ENCODE results near the gene FLAD1.
A peak's percentile ranks its signal among the peaks of the same experiment; 100 is the strongest.

FLAD1 gene

DNA sequence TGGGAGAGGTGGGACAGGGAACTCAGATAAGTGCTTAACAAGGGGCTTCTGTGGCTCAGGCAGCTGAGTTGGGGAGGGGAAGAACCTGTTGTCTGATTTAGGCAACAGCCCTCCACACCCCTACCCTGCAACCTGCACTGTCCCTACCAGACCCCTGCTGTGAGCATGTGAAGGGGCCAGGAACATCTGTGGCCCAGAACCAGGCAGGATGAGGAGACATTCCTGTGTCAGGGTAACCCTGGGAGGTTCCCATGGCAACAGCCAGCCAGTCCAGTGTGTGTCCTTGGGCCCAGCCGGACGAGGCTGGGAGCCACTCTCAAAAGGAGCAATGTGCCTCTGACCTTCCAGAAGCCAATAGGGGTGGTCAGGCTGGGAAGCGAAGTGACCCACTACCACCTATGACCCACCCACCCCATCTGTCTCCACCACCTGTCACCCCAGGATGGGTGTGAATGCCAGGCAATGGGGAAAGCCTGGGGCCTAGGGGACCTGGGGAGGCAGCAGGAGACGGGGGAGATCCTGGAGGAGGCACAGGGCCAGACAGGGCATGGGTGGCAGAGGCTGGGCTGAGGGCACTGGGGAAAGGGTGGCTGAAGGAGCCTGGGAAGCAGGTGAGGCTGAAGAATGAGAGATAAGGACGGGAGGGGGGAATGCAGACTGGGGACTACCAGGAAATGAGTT lies 41.7 kb upstream of the FLAD1 start:
- Histone ChIP-seq H3K36me3 (ENCODE audit: control insufficient read depth, insufficient read depth, low read length, severe bottlenecking) (no peaks in the 10 kb centered on the region), H3K4me3 (ENCODE audit: low read length) (no peak overlapping the region), H3K9me3 (ENCODE audit: control insufficient read depth, low read length) (no peaks in the 10 kb centered on the region), H3K9ac (ENCODE audit: low read length) (peak overlapping the region; percentile 53), H3K27me3 (replicated peaks; ENCODE audit: control insufficient read depth, insufficient read depth, low read length) (no peaks in the 10 kb centered on the region), H3K4me1 (ENCODE audit: control insufficient read depth, insufficient read depth, low read length) (peaks cover 68% of the 10 kb centered on the region)
- no peak for DNase-seq (ENCODE audit: low read depth)

- H3K9ac ChIP-seq (ENCODE audit: low read length) = peak overlapping the region; percentile 61
- H3K4me1 ChIP-seq (ENCODE audit: control insufficient read depth, insufficient read depth, low read length) = peaks cover 58% of the 10 kb centered on the region
- peak; percentile 73 for DNase-seq (ENCODE audit: low read depth)
- peaks cover 6% of the 10 kb centered on the region for H3K36me3 ChIP-seq (ENCODE audit: control insufficient read depth, insufficient read depth, low read length, severe bottlenecking)
- H3K27me3 ChIP-seq (replicated peaks; ENCODE audit: control insufficient read depth, insufficient read depth, low read length) = no peaks in the 10 kb centered on the region
- H3K9me3 ChIP-seq (ENCODE audit: control insufficient read depth, low read length) = no peaks in the 10 kb centered on the region
- no peak overlapping the region for H3K4me3 ChIP-seq (ENCODE audit: low read length)
These were observed 39.3 kb upstream of the FLAD1 start for GRCh38 chr1:154943649-154944400.

DNA sequence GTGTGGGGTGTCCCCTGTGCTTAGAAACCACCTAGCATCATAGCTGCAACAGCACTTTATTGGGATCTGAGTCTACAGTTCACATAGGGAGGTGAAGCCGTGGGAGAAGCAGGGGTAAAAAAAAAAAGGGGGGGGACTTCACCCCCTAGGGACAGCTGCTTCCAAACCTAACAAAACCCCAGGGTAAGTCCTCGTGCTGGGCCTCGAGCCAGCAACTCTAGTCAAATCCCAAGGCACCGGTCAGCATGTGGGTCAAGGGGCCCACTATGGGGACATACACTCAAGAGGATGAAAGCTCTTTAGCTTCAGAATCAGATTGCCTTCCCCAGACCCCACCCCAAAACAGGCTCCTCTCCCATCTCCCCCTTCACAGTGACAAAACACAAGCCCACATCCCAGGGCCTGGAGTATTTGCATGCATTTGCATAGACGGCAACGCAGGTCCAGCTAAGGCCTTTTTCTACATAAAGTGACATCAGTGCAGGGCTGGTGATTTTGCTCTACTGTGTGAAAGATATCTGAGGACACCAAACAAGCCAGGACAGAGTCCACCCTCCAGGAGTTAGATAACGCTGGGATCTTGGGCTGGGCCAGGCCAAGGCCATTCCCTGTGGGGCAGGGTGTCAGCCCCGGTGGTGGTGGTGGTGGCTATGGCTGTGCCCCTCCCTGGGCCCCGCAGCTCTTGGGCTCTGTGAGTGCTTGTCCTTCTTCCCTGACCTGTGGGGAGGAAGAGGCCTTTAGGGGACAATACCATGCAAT lies 38.6 kb upstream of the FLAD1 start:
- Histone ChIP-seq H3K36me3 (ENCODE audit: control insufficient read depth, insufficient read depth, low read length, severe bottlenecking) (peaks cover 6% of the 10 kb centered on the region), H3K4me3 (ENCODE audit: low read length) (no peak overlapping the region), H3K27me3 (replicated peaks; ENCODE audit: control insufficient read depth, insufficient read depth, low read length) (no peaks in the 10 kb centered on the region), H3K9me3 (ENCODE audit: control insufficient read depth, low read length) (no peaks in the 10 kb centered on the region), H3K9ac (ENCODE audit: low read length) (peak overlapping the region; percentile 61), H3K4me1 (ENCODE audit: control insufficient read depth, insufficient read depth, low read length) (peaks cover 57% of the 10 kb centered on the region)
- DNase-seq (ENCODE audit: low read depth) = peak; percentile 38

DNA sequence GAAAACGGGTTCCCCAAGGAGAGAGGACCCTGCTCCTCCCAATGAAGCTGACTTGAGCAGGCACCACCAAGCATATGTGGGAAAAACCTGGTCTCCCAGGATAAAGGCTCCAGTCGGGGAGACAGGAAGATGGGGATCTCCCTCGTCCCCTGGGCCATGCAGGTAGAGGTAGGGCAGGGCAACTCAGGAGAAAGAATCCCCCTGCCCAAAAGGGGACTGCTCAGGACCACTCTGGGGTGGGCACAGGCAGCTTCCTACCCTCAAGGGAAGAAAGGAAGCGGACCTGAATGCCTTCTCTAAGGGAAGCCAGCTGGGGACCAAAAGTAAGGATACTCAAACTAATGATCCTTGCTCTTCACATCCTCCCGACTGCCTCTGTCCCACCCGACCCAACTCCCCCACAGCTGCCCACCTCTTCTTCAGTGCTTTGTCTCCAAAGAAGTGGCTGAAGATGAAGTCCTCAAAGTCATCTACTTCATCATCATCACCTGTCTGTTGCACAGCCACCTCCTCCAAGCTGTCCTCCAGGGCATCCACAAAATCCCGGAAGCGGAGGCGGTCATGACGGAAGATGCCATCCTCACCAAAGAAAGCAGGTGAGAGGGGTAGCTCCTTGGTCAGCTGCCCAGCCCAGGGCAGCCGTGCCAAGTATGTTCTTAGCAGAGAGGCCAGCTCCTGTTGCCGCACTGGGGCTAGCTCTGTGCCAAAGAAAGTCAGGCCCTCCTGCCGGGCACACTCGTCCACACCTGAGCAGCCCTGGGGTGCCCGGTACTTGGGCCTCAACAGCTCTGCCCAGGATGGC lies 37.8 kb upstream of the FLAD1 start:
- Histone ChIP-seq H3K36me3 (ENCODE audit: control insufficient read depth, insufficient read depth, low read length, severe bottlenecking) (peaks cover 7% of the 10 kb centered on the region), H3K27me3 (replicated peaks; ENCODE audit: control insufficient read depth, insufficient read depth, low read length) (no peaks in the 10 kb centered on the region), H3K4me1 (ENCODE audit: control insufficient read depth, insufficient read depth, low read length) (peaks cover 49% of the 10 kb centered on the region), H3K4me3 (ENCODE audit: low read length) (no peak overlapping the region), H3K9me3 (ENCODE audit: control insufficient read depth, low read length) (no peaks in the 10 kb centered on the region), H3K9ac (ENCODE audit: low read length) (peak overlapping the region; percentile 61)
- DNase-seq (ENCODE audit: low read depth) = no peak

DNA sequence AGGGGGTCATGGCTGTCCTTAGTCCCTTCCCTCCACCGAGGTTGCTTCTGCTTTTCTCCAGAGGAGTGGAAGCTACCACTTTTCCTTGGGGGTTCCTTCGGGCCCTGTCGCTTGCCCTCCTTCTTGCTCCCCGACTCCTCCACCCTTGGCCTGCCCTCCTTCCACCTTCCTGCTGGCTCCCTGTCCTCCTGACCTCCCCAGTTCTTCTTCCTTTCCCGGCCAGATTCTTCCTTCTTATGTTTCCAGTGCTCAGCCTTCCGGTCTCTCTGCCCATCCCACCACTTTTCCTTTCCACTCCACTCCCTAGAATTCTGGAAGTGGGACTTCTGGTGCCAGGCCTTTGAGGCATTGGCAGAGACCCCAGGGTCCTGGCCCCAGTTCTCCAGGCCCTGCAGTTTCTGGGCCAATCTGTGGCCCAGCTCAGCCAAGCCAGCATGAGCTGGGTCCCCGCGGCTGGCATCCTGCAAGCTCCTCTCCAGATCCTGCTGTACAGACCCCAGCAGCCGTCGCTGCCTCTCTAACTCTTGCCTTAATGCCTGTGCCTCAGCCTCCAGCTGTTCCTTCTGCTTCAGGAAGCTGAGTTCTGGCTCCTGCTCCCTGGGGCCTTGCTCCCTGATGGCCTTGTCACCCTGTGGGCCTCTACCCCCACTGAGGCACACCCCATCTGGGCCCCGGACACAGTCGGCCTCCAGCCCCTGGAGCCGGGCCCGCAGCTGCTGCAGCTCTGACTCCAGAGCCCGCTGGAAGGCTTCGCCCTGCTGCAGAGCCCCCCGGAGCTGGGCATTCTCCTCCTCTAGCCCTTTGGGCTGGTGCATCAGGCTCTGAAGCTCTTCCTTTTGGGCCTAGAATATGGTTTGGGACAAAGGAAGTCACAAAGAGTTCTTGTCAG lies 36.9 kb upstream of the FLAD1 start:
- Histone ChIP-seq H3K9ac (ENCODE audit: low read length) (no peak overlapping the region), H3K9me3 (ENCODE audit: control insufficient read depth, low read length) (no peaks in the 10 kb centered on the region), H3K4me3 (ENCODE audit: low read length) (no peak overlapping the region), H3K27me3 (replicated peaks; ENCODE audit: control insufficient read depth, insufficient read depth, low read length) (no peaks in the 10 kb centered on the region), H3K36me3 (ENCODE audit: control insufficient read depth, insufficient read depth, low read length, severe bottlenecking) (peaks cover 13% of the 10 kb centered on the region), H3K4me1 (ENCODE audit: control insufficient read depth, insufficient read depth, low read length) (peaks cover 41% of the 10 kb centered on the region)
- DNase-seq (ENCODE audit: low read depth) = no peak

- DNase-seq (ENCODE audit: low read depth) = no peak
- H3K9me3 ChIP-seq (ENCODE audit: control insufficient read depth, low read length) = no peaks in the 10 kb centered on the region
- H3K4me3 ChIP-seq (ENCODE audit: low read length) = no peak overlapping the region
- no peaks in the 10 kb centered on the region for H3K27me3 ChIP-seq (replicated peaks; ENCODE audit: control insufficient read depth, insufficient read depth, low read length)
- H3K9ac ChIP-seq (ENCODE audit: low read length) = no peak overlapping the region
- H3K36me3 ChIP-seq (ENCODE audit: control insufficient read depth, insufficient read depth, low read length, severe bottlenecking) = peaks cover 13% of the 10 kb centered on the region
- peaks cover 24% of the 10 kb centered on the region for H3K4me1 ChIP-seq (ENCODE audit: control insufficient read depth, insufficient read depth, low read length)
These were observed 35.1 kb upstream of the FLAD1 start for GRCh38 chr1:154948079-154948478.

DNA sequence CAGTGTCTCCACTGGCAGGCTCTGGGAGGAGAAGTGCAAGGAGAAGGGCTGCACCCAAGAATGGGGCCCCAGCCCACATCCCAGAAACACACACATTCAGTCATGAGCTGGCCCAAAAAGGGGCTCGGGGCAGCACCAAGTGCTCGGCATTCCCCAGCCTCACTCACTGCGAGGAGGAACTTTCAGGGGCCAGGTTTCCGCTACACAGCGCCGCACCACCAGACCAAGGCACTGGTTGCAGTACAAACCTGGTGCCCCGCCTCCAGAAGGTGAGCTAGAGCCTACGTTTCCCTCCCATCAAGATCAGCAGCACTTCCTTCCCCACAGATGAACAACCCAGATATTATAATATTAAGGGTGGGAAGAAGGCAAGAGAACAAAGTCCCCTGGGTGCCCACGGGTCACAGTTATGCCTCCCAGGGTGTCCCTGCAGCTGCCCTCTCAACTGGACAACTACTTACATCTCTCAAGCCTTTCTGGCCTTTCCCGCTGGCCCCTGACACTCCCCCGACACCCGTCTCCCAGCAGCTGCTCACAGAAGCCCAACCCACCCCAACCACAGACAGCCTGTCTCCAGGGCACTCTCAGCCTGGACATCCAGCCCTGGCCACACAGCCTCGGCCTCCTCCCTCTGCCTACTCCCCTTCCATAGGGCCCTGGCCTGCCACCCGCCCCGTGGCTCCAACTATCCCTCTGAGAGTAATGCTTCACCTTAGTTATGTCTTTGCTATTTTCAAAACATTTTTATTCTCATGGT lies 31.1 kb upstream of the FLAD1 start:
- H3K27me3 ChIP-seq (replicated peaks; ENCODE audit: control insufficient read depth, insufficient read depth, low read length) = no peaks in the 10 kb centered on the region

GRCh38 chr1:154952664-154953063 lies 30.5 kb upstream of the FLAD1 start:
- H3K9ac ChIP-seq (ENCODE audit: low read length) = no peak overlapping the region
- no peaks in the 10 kb centered on the region for H3K9me3 ChIP-seq (ENCODE audit: control insufficient read depth, low read length)
- no peaks in the 10 kb centered on the region for H3K27me3 ChIP-seq (replicated peaks; ENCODE audit: control insufficient read depth, insufficient read depth, low read length)
- peaks cover 18% of the 10 kb centered on the region for H3K4me1 ChIP-seq (ENCODE audit: control insufficient read depth, insufficient read depth, low read length)
- peaks cover 9% of the 10 kb centered on the region for H3K36me3 ChIP-seq (ENCODE audit: control insufficient read depth, insufficient read depth, low read length, severe bottlenecking)
- no peak overlapping the region for H3K4me3 ChIP-seq (ENCODE audit: low read length)
- DNase-seq (ENCODE audit: low read depth) = no peak

More for the DNA sequence above, 31.1 kb upstream of the FLAD1 start:
- Histone ChIP-seq H3K9ac (ENCODE audit: low read length) (no peak overlapping the region), H3K4me3 (ENCODE audit: low read length) (no peak overlapping the region), H3K4me1 (ENCODE audit: control insufficient read depth, insufficient read depth, low read length) (peaks cover 14% of the 10 kb centered on the region), H3K9me3 (ENCODE audit: control insufficient read depth, low read length) (no peaks in the 10 kb centered on the region), H3K36me3 (ENCODE audit: control insufficient read depth, insufficient read depth, low read length, severe bottlenecking) (peaks cover 13% of the 10 kb centered on the region)
- DNase-seq (ENCODE audit: low read depth) = no peak

DNA sequence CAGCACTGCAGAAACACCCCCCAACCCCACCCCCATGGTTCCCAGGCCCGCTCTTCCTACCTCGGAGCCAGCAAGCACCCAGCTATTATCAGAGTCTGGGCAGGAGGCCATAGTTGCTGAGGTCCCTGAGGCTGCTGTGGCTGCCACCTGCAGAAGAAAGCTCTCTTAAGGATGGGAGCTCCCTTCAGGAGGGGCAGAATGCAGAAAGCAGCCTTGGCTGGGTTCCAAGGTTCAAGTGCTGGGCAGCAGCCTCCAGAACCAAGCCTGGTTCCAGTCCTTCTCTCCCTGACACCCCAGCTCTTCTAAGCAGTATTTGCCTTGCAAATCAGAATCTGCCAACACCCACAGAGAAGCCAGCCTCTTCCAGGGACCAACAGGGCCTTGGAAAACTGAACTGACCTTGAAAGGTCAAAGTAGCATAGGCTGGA lies 29.5 kb upstream of the FLAD1 start:
- no peaks in the 10 kb centered on the region for H3K9me3 ChIP-seq (ENCODE audit: control insufficient read depth, low read length)
- H3K4me1 ChIP-seq (ENCODE audit: control insufficient read depth, insufficient read depth, low read length) = peaks cover 18% of the 10 kb centered on the region
- peaks cover 9% of the 10 kb centered on the region for H3K36me3 ChIP-seq (ENCODE audit: control insufficient read depth, insufficient read depth, low read length, severe bottlenecking)
- no peak overlapping the region for H3K4me3 ChIP-seq (ENCODE audit: low read length)
- H3K27me3 ChIP-seq (replicated peaks; ENCODE audit: control insufficient read depth, insufficient read depth, low read length) = no peaks in the 10 kb centered on the region
- no peak for DNase-seq (ENCODE audit: low read depth)
- no peak overlapping the region for H3K9ac ChIP-seq (ENCODE audit: low read length)

DNA sequence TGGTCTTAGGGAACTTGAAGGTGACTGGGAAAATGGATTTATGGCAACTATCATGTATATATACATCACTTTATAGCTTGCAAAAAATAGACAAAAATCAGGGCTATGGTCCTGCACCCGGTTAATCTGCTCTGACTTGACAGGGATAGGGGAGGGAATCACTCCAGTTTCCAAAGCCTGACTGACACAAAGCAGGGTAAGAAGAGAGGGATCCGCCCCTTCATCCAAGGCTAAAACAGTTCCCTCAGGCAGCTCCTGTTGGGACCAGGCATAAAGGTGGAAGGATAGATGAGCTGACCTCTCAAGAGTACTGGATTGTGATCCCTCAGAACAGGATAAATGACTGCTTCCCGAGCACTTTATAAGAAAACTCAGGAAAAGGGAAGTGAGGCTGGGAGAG lies 28.6 kb upstream of the FLAD1 start:
- H3K4me3 ChIP-seq (ENCODE audit: low read length) = no peak overlapping the region

More for the DNA sequence above, 28.6 kb upstream of the FLAD1 start:
- Histone ChIP-seq H3K4me1 (ENCODE audit: control insufficient read depth, insufficient read depth, low read length) (peaks cover 18% of the 10 kb centered on the region), H3K27me3 (replicated peaks; ENCODE audit: control insufficient read depth, insufficient read depth, low read length) (no peaks in the 10 kb centered on the region), H3K9me3 (ENCODE audit: control insufficient read depth, low read length) (no peaks in the 10 kb centered on the region), H3K9ac (ENCODE audit: low read length) (no peak overlapping the region), H3K36me3 (ENCODE audit: control insufficient read depth, insufficient read depth, low read length, severe bottlenecking) (peaks cover 11% of the 10 kb centered on the region)
- no peak for DNase-seq (ENCODE audit: low read depth)

All from adipocyte (in vitro differentiated cells).